ENCODE measurements around the gene INSR.
A peak's percentile ranks its signal among the peaks of the same experiment; 100 is the strongest.
"Not testable (repeated sequence)": the region's sequence is repeated elsewhere in the genome, so short reads cannot be mapped to it uniquely, and the experiment has no call there.

The INSR gene

GRCh38 chr19:7224209-7224686, 70.0 kb downstream of the INSR start:
- no peak for DNase-seq (ENCODE audit: low read depth)

DNA sequence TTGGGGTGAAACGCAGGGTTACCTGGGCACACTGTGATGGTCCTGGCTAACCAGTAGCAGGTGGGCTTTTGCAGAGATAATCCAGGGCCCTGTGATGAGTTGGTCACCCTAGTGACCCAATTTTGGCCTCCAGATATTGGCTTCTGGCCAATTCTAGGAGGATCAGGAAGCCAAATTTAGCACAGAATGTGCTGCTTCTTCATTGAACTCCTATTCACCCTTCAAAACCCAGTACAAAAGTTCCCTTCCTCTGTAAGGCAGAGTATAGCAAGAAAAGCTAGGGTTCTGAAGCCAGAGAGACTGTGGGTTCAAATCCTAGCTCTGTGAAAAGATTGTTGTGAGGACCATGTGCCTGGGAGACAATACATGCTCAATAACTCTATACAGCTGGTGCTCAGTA, 70.8 kb downstream of the INSR start:
- no peak for DNase-seq (ENCODE audit: low read depth)

DNA sequence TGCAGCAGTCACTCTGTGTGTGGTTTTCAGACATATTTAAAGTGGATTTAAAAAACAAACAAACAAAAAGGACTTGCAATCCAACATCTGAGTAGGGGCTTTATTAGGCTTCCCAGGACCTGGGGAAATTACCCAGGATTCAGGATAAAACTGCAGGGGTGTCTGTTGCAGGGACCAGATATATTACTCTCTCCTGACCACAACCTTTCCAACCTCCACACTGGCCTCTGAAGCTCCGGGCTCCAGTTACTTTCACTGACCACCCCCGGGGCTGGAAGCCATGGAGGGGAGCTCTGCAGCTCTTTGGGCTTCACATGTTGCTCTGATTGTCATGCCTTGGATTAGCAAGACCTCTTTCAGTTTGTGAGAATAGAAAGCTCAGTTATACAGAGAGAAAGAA, 75.2 kb downstream of the INSR start:
- DNase-seq (ENCODE audit: low read depth) = no peak

- DNase-seq (ENCODE audit: low read depth) = no peak
Observed at GRCh38 chr19:7217861-7218260, 76.4 kb downstream of the INSR start.

DNA sequence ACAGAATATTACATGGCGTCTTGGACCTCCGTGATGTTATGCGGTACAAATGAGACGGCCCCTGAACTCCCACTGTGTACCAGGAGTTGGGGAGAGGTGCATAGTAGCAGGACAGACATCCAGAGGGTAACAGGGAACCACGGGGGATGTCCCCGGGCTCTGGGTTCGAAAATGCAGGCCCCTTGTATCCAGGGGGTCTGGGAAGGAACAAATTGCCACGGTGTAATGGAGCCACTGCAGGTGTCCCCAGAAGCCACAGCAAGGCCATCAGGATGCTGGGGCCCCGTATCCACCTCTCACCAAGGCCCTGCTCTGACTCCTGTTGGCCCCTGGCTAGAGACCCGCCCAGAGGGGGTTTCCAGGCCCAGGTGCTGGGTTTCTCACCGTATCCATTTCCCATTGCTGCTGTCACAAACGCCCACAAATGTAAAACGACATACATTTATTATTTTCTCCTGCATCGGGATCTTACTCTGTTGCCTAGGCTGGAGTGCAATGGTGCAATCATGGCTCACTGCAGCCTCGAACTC, 77.8 kb downstream of the INSR start:
- DNase-seq (ENCODE audit: low read depth) = no peak

DNA sequence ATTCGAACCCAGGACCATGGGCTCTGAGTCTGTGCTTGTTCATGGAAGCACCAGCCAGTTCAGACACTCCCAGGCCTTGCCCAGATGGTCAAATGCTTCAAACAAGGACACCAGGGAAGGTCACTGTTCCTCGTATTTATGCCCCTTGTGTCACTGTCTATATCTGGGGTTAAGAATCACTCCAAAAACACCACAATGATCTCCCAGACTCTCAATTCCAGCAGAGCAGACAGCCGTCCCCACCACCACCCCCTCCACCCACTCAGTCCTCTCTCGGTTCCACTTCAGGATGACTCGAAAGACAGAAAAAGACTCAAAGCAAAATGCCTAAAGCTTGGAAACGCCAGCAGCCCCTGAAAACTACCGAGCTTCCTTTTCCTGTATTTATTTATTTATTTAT, 79.0 kb downstream of the INSR start:
- DNase-seq (ENCODE audit: low read depth) = no peak

- no peak for DNase-seq (ENCODE audit: low read depth)
Observed at GRCh38 chr19:7214324-7215089, 79.7 kb downstream of the INSR start.

DNA sequence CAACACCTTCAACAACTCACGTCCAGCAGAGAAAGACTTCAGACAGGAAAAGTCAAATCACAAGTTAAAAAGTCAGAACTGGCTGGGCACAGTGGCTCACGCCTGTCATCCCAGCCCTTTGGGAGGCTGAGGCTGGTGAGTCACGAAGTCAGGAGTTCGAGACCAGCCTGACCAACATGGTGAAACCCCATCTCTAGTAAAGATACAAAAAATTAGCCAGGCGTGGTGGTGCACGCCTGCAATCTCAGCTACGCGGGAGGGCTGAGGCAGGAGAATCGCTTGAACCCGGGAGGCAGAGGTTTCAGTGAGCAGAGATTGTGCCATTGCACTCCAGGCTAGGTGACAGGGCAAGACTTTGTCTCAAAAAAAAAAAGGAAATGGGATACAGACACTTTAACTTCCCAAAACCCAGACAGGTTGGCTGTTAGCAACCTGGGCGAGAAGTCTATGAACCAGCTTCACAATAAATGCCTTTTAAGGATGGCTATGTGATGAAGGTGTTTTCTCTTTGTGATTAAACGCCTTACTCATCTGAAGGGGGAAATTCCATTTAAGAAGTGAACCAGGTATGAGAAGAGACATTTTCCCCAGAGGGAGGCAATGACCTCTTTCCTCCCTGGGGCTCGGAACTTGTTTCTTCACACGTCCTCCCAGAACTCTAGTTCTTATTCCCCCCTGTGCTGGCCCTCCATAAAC, 80.4 kb downstream of the INSR start:
- DNase-seq (ENCODE audit: low read depth) = no peak

DNA sequence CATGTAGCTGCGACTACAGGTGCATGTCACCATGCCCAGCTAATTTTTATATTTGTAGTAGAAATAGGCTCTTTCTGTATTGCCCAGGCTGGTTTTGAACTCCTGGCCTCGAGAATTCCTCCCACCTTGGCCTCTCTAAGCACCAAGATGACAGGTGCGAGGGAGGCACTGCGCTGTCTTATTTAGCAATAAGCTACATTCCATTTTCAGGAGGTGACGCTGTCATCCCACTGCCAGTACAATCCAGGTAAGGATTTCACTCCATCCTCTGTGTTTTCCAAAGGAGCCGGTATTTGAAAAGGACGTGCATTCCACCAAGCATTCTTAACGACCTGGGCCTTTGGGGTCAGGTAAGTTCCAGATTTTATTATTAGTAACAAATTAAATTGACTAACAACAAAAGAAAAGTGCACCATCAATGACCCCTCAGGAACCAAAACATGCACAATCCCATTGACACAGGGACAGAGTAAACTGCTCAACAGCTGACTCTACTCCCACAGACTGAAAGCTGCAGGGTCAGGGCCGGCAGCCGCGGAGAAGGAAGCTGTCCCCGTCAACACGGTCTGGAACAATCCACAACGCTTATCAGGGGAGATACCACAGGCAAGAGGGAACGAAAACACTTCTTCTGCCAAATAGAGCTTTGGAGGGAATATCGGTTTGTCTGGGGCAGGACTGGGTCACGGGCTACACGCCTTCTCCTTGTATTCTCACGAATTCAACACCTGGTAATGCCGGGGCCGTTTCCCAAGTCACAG, 82.8 kb downstream of the INSR start:
- no peak for DNase-seq (ENCODE audit: low read depth)

GRCh38 chr19:7210359-7210758, 83.9 kb downstream of the INSR start:
- no peak for DNase-seq (ENCODE audit: low read depth)

DNA sequence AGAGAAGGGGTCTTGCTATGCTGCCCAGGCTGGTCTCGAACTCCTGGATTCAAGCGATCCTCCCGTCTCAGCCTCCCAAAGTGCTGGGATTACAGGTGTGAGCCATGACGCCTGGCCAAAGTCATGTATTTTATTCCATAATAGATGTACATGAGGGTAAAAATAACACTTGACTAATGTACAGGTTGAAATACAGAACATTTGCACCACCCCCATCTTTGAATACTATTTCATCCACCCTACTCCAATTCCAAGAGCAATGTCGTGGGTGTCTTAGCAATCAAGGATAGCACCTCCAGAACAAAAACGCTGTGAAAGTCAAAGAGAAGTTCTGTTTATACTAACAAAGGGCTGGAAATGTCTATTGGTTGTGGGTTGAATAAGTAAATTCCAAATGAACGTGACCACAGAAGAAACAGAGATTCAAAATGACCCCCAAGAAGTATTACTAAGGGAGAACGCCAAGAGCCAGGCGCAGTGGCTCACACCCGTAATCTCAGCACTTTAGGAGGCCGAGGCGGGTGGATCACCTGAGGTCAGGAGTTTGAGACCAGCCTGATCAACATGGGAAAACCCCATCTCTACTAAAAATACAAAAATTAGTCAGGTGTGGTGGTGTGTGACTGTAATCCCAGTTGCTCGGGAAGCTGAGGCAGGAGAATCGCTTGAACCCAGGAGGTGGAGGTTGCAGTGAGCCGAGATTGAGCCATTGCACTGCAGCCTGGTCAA, 84.5 kb downstream of the INSR start:
- not testable (repeated sequence) for DNase-seq (ENCODE audit: low read depth)

- not testable (repeated sequence) for DNase-seq (ENCODE audit: low read depth)
Observed at GRCh38 chr19:7209036-7209435, 85.2 kb downstream of the INSR start.

DNA sequence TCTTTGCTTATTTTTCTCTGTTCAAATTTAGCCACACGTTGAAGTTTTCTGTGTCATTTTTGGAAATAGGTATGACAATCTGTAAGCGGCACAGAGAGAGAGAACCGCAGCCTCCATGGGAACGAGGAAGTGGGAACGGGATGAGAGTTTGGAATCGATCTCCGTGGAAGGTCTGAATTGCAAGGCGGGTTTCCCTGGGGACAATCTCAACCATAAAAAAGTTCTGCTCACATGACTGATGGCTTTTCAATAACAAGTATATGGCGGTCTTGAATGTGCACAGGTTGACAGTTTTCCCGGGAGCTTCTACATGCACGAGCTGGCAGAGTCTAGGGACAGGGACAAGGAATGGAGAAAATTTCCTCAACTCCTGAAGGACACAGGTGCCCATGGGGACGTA, 90.9 kb downstream of the INSR start:
- DNase-seq (ENCODE audit: low read depth) = no peak

DNA sequence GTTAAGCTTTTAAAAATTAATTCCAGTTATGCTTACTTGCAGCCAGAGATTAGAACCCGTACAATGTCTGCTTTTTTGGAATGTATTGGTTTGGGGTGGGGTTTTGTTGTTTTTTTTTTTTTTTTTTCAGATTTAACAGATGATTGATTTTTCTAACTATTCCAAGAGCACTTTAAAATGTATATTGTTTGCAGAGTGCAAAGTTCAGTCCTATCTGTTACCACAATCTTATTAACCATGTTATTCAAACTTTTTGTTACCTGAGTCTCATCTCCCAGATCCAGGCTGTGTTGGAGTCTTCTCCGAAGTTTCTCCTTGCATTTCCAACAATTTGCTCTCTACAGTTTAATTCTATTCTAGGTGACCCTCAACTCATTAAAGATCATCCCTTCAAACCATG, 91.3 kb downstream of the INSR start:
- no peak for DNase-seq (ENCODE audit: low read depth)

DNA sequence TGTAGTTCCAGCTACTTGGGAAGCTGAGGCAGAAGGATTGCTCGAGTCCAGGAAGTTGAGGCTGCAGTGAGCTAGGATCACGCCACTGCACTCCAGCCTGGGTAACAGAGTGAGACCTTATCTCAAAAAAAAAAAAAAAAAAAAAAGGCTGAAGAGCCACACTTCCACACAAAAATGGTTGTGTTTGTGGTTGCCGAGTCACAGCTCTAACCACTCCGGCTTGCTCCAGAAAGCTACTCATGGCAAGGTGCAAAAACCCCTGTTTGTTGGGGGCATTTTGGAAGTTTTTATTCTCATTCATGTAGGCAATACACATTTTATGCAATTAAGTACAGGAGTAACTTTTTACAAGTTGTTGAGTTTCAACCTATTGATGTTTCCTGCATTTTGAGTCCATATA, 93.5 kb downstream of the INSR start:
- DNase-seq (ENCODE audit: low read depth) = no peak

DNA sequence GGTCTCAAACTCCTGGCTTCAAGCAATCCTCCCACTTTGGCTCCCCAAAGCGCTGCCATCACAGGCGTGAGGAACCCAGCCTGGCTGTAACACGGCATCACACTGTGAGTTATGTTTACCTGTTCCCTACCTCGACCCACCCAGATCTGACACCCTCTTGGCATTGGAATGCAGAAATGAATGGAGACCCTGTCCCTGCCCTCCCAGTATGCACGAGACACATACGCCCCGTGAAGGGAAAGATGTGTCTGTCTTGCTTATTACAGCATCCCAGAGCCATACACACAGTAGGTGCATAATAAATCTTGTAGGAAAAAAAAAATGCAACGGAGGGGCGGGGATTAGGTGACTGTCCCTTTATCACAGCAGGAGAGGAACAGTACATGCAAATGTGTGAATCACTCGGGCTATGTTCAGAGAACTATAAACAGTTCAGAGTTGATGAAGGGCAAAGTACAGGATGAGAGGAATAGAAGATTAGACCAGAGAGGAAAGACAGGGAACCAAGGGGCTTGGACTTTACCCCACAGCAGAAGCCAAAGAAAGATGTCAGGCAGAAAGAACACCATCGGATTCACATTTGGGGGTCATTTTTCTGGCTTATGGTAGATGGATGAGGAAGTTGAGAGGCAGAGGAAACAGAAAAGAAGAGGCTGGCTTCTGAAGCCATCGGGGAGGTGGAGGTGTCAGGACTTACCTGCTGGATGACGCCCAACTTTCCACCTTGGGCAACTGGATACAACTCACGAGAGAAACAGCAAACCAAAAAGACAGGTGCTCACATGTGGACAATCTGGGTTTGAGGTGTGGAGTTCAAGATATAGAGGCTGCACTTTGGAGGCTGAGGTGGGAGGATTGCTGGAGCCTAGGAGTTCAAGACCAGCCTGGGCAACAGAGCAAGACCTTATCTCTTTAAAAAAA, 94.3 kb downstream of the INSR start:
- no peak for DNase-seq (ENCODE audit: low read depth)

- DNase-seq (ENCODE audit: low read depth) = peak; percentile 79
Observed at GRCh38 chr19:7197760-7198696, 96.2 kb downstream of the INSR start.

GRCh38 chr19:7197119-7197759, 97.0 kb downstream of the INSR start:
- peak; percentile 74 for DNase-seq (ENCODE audit: low read depth)

- DNase-seq (ENCODE audit: low read depth) = no peak
Observed at GRCh38 chr19:7196763-7197118, 97.5 kb downstream of the INSR start.
